ENCODE results near the gene COL4A6.
"Not testable (repeated sequence)": the region's sequence is repeated elsewhere in the genome, so short reads cannot be mapped to it uniquely, and the experiment has no call there.

COL4A6 gene

DNA sequence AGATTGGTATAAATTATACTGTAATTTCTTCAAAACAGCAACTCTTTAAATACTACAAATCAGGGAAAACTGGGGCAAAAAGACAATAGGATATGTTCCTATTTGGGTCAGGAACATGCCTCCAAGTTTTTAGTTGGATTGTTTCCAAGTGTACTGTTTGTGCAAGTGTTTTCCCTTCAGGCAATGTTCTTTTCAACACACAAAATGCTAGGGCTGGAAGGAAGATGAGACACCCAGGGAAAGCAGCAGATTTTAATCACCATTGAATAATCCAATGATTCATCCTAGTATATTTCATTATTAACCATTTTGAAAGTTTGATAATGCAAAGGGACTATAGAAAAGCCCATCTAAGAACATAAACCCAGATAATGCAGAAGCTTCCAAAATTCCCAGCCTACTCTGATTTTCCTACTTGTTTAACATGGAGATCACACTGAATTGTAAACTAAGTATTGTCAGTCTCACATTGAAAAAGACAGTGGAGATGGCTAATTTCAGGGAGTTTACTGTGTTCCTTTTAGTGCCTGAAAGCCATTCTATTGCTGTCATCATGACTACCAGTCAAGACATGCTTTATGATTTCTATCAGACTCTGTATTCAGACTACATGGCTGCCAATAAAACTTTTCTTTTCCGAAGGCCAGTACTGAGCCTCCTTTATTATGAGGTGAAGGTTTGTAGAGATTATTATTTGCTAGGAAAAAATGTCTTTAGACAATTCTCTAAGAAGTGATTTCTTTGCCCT lies 38.6 kb downstream of the COL4A6 start:
- no peak for DNase-seq

DNA sequence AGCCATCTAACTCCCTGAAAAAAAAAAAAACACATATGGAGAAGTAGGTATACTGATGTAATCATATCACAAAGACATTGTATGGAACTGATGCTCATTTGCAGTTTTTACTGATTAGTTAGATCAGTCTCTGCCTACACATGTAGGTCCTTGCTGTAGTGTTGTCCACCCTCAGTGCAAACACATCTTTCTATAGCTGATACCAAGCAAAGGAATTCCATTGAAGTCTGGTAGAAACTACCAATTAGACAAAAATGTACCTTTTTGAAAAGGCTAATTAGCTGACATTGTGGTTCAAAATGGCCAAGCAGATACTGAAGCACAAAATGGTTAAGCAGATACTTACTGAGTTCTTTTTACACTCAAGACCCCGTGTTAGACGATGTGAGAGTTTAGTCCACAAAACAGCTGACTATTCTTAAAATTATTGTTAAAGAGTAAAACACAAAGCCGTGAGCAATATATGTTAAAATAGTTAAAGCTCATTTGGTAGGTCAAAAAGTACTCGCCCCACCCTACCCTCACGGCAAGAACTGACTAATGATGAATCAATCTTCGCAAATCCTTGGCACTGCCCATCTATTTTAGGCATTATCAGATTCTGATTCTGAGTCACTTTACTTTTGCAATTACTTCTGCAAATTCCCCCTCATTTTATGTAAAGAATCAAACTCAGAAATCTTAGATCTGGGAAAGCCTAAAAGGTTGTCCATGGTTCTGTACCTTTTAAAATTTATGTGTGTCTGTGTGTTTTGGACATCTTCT lies 40.4 kb downstream of the COL4A6 start:
- DNase-seq, result no peak

DNA sequence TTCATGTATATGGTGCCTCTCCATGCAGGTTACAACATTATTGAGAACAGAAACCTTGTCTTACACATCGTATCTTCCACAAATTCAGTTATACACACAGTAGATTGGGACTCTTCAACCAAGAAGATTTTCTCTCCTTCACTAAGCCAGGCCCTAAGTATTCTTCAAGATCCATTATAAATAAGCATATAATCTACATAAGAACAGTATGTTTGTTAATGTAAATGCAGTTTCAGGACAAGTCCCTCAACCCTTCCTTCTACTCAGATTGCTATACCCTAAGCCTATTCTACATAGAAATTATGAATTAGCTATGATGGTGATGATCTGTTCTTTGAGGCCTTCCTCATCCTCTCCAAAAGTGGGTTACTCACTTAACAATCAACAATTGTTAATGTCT lies 41.2 kb downstream of the COL4A6 start:
- no peak for DNase-seq

DNA sequence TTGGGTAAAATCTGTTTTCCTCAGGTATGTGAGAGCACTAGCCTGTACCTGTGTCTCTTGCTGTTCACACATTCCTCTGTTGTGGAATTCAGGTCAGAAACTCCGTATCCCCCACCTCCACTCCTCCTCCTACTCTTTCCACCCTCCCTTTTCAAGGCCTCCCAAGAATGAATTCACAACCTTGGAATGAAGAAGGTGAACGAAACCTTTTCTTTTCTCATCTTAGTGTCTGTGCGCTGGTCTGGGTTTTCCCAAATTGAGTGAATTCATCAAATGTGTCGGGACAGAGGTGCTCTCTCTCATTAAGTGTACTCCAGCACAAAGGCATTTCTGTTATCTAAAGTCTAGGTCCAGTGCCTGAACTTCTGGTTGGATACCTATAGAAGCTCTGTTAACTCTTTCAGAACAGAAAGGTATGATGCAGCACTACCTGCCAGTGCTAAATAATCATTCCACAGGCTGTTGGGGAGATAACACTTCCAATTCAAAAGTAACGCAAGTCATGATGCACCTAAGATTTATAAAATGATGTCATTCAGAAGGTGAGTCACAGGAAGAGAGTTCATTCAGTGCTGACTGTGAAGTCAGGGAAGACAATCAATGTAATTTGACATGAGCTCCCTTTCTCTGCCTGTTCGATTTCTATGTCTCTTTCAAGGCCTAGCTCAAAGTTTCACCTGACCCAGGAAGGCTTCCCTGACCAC lies 41.9 kb downstream of the COL4A6 start:
- DNase-seq, result no peak

DNA sequence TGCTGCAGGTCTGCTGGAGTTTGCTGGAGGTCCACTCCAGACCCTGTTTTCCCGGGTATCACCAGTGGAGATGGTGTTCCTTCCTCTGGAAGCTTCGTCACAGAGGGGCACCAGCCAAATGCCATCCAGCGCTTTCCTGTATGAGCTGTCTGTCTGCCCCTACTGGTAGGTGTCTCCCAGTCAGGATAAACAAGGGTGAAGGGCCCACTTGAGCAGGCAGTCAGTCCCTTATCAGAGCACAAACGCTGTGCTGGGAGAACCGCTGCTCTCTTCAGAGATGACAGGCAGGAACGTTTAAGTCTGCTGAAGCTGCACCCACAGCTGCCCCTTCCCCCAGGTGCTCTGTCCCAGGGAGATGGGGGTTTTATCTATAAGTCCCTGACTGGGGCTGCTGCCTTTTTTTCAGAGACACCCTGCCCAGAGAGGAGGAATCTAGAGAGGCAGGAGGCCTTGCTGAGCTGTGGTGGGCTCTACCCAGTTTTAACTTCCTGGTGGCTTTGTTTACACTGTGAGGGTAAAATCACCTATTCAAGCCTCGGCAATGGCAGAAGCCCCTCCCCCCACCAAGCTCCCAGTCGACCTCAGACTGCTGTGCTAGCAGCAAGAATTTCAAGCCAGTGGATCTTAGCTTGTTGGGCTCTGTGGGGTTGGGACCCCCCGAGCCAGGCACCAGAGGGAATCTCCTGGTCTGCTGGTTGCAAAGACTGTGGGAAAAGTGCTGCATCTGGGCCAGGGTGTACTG lies 47.1 kb downstream of the COL4A6 start:
- DNase-seq, result not testable (repeated sequence)

DNA sequence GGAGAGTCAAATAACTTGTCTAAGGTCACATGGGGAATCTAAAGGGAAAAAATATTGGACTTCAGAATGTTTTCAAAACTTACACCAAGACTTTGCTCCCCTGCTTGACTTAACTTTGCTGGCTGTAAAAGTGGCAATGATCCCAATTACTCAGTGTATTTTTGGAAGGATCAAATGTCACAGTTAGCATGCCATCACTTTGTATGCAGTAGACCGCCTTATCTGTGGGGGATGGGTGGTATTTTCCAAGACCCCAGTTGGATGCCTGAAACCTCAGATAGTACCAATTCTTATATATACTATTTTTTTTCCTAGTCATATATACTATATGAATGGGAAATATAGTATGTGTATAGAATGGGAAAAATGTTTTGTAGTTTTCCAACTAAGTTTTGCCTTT lies 53.4 kb downstream of the COL4A6 start:
- no peak for DNase-seq

DNA sequence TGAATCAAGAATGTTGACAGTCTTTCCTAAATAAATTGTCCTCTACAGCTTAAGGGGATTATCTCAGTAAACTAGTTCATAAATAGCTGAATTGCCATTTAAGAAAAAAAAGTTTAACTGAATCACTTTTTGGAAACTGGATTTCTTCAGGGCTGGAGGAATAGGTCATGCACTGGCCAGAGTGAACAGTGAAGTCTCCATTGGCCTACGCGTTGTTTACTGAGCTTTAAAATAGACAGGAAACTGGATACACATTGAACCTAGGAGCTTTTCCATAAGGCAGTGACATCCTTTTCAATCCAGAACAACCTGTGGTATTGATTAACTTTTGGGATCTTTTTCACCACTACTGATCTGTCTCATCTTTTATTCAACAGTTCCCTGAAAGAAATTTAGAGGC lies 58.0 kb downstream of the COL4A6 start:
- DNase-seq, result no peak

DNA sequence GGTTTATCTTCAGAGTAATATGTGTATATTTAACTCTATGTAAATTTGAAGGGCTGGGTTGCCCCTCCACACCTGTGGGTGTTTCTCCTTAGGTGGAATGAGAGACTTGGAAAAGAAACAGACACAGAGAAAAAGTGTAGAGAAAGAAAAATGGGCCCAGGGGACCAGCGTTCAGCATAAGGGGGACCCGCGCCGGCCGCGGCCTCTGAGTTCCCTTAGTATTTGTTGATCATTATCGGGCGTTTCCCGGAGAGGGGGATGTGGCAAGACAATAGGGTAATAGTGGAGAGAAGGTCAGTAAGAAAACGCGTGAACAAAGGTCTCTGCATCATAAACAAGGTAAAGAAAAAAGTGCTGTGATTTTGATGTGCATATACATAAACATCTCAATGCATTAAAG lies 61.4 kb downstream of the COL4A6 start:
- not testable (repeated sequence) for DNase-seq

DNA sequence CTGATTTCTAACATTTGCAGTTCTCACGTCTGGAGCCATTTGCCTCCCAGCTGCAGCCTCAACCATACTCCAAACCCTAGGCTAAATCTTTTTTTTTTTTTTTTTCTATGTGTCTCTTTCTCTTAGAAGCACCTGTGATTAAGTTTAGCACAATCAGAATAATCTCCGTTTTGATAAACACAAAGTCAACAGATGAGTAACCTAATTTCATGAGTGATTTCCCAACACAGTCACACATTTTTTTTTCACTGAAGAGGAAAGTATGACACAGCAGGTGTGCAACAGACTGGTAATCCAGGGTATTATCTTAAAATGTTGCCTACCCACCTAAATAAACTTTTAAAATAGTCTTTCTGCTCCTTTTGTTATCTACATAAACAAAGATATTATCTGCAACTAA lies 62.6 kb downstream of the COL4A6 start:
- not testable (repeated sequence) for DNase-seq

DNA sequence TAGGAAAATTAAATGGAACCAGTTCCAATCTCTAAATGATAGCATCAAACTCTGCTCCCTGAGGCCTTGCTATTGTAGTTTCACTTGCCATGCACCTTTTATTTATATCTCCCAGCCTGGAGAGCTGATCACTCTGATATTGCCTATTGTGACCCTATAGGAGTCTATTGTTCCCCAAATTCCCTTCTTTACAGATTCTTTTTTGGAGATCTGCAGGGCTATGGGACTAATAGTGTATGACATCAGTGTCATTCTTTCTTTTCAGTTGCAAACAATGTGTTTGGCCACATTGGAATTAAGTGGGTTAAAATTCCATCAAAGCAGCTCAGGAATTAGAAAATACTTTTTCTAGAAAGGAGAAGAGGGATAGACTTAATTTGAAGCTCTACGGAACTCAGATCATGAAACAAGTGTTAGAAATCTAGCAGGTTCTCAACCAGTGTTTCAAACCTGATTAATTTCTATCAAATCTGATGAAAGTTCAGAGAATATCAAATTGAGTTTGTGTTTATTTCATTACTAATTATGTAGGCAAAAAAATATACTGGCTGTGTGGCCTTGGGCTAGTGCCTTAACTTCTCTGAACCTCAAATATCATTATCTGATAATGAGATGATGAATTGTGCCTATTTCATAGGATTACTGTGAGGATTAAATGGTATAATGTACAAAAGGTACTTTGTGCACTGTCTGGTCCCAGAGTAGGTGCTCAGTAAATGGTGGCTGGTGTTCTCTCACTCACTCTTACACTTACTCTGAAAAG lies 71.4 kb downstream of the COL4A6 start:
- no peak for DNase-seq

DNA sequence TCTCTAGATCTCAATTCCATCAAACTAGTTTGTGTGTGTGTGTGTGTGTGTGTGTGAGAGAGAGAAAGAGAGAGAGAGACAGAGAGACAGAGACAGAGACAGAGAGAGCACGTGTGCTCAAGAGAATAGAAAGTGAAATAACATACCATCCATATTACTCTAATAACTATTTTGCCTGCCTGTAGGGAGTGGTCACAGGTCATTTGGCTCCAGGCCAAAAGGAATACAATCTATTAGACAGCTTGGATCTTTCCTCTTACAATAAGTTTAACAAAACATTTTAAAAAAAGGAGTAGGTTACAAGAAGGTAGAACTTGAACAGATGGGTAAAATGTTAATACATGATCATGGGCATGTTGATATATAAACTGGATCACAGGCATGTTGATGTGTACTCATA lies 76.2 kb downstream of the COL4A6 start:
- no peak for DNase-seq

DNA sequence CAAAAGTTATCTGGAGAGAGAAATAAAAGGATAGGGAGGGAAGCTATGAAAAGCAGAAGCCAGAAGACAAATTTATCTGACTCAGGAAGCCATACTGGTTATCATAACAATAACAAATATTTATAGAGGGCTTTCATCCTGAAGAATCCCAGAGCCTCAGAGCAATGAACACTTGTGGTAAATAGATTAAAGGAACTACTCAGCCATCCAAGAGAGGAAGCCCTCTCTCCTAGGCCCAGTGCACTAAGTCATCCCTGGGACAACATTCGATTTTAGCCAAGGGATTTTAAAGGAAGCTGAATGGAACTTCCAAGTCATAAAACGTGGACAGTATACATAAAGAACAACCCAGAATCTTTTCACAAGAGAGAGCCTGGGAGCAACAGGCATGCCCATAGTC lies 76.9 kb downstream of the COL4A6 start:
- DNase-seq, result no peak

DNA sequence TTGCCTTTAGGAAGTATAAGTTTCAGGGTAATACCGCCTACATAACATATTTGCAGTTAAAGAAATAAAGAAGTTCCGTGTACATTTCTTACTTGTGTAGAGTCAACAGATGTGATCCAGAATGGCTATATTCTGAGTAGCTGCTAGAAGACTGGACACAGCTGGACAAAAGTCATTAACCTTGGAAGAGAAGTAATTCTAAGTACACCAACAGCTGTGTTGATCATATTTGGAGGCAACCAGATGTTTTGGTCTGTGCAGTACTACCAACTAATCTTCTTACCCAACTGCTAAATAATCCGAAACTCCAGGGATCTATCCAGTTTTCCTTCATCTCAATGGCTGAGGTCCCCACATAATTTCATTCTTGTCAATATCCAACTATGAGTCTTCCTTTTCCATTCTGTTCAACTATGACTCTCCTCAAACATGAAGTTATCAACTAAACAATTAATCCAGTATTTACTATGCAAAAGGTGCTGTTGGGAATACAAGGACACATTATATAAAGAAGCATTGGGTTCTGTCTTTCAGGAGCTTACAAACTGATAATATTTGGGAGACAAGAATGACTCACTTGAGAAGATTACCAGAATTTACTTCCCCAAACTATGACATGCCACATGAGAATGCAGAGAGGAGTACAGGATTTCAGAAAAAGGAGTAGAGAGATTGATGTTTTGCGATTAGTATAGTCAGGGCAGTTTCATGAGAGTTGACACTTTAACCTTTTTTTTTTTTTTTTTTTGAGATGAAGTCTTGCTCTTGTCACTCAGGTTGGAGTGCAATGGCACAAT lies 78.2 kb downstream of the COL4A6 start:
- no peak for DNase-seq

DNA sequence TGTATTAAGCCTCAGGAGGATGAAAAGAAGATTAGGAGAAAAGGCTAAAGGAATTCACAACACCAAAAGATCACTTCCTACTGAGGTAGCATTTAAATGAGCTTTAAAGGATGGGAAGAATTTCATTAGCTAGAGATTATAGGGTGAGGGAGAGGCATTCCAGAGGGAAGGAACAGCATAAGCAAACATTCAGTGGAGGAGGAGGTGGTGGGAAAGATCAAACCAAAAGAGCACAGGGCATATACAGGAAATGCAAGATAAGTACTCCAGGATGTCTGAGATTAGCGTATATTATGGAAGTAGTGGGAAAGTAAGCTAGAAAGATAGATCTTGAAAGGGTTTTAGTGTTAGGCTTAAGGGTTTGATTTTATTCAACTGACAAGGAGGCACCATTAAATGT lies 84.8 kb downstream of the COL4A6 start:
- DNase-seq, result no peak

DNA sequence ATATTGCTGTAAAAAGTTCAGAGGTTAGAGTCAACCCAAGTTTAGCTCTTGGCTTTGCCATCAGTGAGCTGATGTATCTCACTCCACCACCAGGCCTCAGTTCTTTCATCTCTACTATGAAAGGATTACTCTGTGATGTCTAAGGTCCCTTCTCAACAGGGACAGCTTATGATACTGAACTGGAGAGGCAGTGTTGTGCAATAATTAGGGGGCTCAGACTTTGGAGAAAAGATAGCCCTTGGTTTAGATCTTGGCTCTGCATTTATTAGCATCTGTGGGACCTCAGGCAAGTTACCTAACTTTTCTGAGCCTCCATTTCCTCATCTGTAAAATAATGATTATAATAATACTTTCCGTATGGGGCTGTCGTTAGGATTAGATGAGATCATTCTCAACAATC lies 89.0 kb downstream of the COL4A6 start:
- DNase-seq, result no peak

DNA sequence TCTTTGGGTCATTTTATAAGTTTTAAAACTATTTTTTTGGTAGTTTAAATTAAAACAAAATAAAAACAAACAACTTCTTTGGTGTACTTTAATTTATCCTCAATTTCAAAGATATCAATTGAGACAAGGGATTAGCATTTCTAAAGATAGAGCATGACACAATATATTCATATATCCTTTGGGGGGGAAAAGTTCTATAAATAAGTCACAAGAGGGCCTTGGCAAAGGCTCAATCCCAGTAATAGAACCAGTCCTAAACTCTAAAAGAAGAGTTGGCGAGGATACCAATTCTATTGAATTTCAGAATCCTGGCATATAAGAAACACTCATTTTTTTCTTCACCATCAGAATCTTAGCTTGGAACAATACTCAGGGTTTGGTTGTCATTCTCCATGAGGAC lies 89.7 kb downstream of the COL4A6 start:
- DNase-seq, result no peak

DNA sequence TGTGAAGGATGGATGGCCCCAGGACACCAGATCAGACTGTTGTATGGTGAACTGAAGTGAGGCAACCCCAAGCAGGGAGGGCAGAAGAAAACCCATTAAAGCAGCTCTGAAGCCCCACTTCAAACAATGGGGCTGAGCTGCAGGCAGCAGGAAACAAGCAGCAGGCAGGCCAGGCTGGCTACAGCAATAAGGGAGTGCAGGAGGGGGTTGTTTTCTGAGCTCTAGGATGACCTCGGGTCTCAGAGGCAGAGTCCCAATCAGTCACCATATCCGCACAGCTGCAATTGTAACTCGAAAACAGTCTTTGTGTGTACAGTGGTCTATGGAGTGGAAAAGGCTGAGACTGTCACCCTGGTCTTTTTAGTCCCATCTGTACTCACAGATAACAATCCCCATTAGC lies 90.4 kb downstream of the COL4A6 start:
- peak; percentile 17 for DNase-seq

DNA sequence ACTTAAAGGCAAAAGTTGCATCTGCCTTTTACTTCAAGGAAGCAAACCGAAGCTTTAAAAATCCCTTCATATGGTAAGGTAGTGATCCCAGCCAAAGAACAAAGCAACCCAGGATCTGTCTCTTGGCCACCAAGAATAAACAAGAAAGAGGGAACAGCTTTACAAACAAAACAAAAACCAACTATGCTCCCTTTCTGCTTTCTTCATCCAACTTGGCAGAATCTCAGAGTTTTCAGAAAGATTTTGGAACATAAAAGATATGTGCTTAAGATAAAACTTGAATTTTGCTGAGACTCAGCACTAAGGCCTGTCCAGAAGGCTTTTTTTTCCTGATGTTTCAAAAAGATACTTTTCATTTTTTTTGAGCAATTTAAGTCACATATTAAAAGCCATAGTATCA lies 94.0 kb downstream of the COL4A6 start:
- DNase-seq, result no peak

DNA sequence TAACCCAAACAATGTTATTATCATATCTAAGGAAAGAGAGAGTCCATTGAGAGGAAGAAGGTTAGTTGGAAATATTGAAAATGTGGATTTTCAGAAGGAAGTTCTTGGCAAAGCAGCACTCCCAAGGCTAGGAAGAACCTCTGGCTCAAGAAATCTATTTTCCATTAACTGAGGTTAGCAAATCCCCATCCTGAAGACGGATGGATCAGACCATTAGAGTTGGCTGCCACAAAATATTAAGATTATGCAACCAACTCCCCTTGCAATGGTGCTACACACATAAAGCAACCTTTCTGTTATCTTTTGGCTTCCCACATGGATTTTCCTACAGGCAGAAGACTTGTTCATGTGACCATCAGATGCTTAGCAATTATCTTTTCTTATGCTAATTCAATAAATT lies 96.3 kb downstream of the COL4A6 start:
- no peak for DNase-seq

DNA sequence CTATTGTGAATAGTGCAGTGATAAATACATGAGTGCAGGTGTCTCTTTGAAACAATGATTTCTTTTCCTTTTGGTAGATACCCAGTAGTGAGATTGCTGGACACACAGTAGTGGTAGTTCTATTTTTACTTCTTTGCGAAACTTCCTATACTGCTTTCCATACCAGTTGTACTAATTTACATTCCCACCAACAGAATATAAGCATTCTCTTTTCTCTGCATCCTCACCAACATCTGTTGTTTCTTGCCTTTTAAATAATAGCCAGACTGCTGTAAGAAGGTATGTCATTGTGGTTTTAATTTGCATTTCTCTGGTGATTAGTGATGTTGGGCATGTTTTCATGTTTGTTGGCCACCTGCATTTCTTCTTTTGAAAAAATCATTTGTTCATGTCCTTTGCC lies 105.9 kb downstream of the COL4A6 start:
- no peak for DNase-seq

DNA sequence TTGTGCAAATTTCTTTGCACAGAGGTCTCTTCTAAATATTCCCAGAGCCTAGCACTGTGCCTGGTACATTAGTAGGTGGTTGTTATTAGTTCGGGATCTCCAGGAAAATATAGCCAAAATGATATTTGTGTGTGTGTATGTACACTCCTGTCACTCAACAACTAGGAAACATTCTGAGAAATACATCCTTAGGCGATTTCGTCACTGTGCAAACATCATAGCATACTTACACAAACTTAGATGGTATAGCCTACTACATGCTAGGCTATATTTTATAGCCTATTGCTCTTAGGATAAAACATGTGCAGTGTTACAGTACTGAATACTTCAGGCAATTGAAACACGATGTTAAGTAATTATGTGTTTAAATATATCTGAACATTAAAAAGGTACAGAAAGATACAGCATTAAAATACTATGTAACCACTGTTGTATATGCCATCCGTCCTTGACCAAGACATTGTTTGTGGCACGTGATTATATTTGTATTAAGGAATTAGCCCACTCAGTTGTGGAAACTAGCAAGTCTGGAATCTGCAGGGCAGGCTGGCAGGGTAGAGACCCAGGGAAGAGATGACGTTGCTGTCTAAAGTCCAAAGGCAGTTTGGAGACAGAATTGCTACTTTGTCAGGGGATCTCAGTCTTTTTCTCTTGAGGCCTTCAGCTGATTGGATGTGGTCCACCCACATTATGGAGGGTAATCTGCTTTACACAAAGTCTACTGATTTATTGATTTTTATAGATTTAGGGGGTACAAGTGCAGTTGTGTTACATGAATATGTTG lies 106.9 kb downstream of the COL4A6 start:
- DNase-seq, result no peak

Measured in right hindlimb (tissue), 1 donor.